Endothelial cell of umbilical vein (primary cell): Measurements from ENCODE around the gene BMERB1.

Experiments used
- CTCF ChIP-seq, 2 donors: IDR thresholded peaks; 1 replicate in 1 of 2; 2 replicates in 1 of 2; pipeline ENCODE4 v1.5.1; 2011; ENCODE audit warnings: low read length in 2 of 2, mild to moderate bottlenecking in 2 of 2, moderate library complexity in 2 of 2, control low read depth in 1 of 2, inconsistent platforms in 1 of 2, low read depth in 1 of 2; ENCODE audit not compliant: insufficient read depth in 1 of 2; ENCODE audit errors: extremely low read depth in 1 of 2
- EZH2 ChIP-seq: IDR thresholded peaks from 2 replicates; pipeline ENCODE4 v1.6.1; 2012; ENCODE audit warnings: borderline replicate concordance, low read depth, mild to moderate bottlenecking, moderate library complexity, low read length, inconsistent platforms; ENCODE audit not compliant: severe bottlenecking
- FOS ChIP-seq: IDR thresholded peaks from 2 replicates; pipeline ENCODE4 v1.6.1; 2011; ENCODE audit warnings: mild to moderate bottlenecking, low read length, moderate library complexity, borderline replicate concordance; ENCODE audit not compliant: insufficient read depth
- JUN ChIP-seq: IDR thresholded peaks from 2 replicates; pipeline ENCODE4 v1.6.1; 2011; ENCODE audit warnings: borderline replicate concordance, low read depth; ENCODE audit not compliant: insufficient read length, insufficient read depth
- MAX ChIP-seq: IDR thresholded peaks from 2 replicates; pipeline ENCODE4 v1.6.1; 2011; ENCODE audit not compliant: insufficient read depth, insufficient read length
- POLR2AphosphoS5 ChIP-seq: IDR thresholded peaks from 2 replicates; pipeline ENCODE4 v1.6.1; 2012; ENCODE audit warnings: low read depth, mild to moderate bottlenecking, control low read depth, low read length, moderate library complexity; ENCODE audit not compliant: insufficient read depth

GRCh38 chr16:15399317-15399716 is 35.1 kb upstream of the BMERB1 start:
- TF ChIP-seq EZH2 = no peak
- TF ChIP-seq CTCF (IDR thresholded peaks at IDR 0.05; ENCODE audit: extremely low read depth in 1 of 2, insufficient read depth in 1 of 2, low read depth in 1 of 2, low read length in 2 of 2) = no peak
- no peak for TF ChIP-seq MAX
- TF ChIP-seq FOS = no peak
- no peak for TF ChIP-seq JUN
- TF ChIP-seq POLR2AphosphoS5 = no peak
